ENCODE results near the gene CCIN.

GRCh38 chr9:36132086-36132485 lies 37.1 kb upstream of the CCIN start:
- no peak for TF ChIP-seq CTCF (IDR thresholded peaks at IDR 0.05)
- no peak for TF ChIP-seq POLR2A (IDR thresholded peaks at IDR 0.05)

All from Peyer's patch (tissue), 4 donors.